ENCODE results near the gene PIK3R5.

The PIK3R5 gene

GRCh38 chr17:8880466-8880865 is 85.0 kb downstream of the PIK3R5 start:
- TF ChIP-seq MAX (IDR thresholded peaks at IDR 0.05) (no peak), EP300 (IDR thresholded peaks at IDR 0.05; ENCODE audit: borderline replicate concordance) (no peak), TCF12 (IDR thresholded peaks at IDR 0.05; ENCODE audit: low read depth) (no peak)

GRCh38 chr17:8879410-8879809 is 86.1 kb downstream of the PIK3R5 start:
- TF ChIP-seq YY1 (IDR thresholded peaks at IDR 0.05; ENCODE audit: low read depth): no peak
- no peak for TF ChIP-seq TCF12 (IDR thresholded peaks at IDR 0.05; ENCODE audit: low read depth)
- no peak for TF ChIP-seq USF1 (IDR thresholded peaks at IDR 0.05)
- no peak for TF ChIP-seq CEBPB (IDR thresholded peaks at IDR 0.05)
- TF ChIP-seq TAF1 (IDR thresholded peaks at IDR 0.05; ENCODE audit: low read depth): no peak
- TF ChIP-seq EGR1 (IDR thresholded peaks at IDR 0.05): no peak
- no peak for TF ChIP-seq ZBTB7A (IDR thresholded peaks at IDR 0.05; ENCODE audit: low read depth)
- TF ChIP-seq CREB1 (IDR thresholded peaks at IDR 0.05; ENCODE audit: low read depth): no peak
- no peak for TF ChIP-seq NFIC (IDR thresholded peaks at IDR 0.05)
- TF ChIP-seq MAX (IDR thresholded peaks at IDR 0.05): no peak
- no peak for TF ChIP-seq FOXM1 (IDR thresholded peaks at IDR 0.05; ENCODE audit: borderline replicate concordance, low read depth)
- no peak for TF ChIP-seq TEAD4 (IDR thresholded peaks at IDR 0.05)
- no peak for TF ChIP-seq RAD21 (IDR thresholded peaks at IDR 0.05; ENCODE audit: low read depth)
- no peak for TF ChIP-seq REST (IDR thresholded peaks at IDR 0.05; ENCODE audit: low read depth)
- no peak for TF ChIP-seq EP300 (IDR thresholded peaks at IDR 0.05; ENCODE audit: borderline replicate concordance)

GRCh38 chr17:8877984-8878383 is 87.5 kb downstream of the PIK3R5 start:
- no peak for TF ChIP-seq CREB1 (IDR thresholded peaks at IDR 0.05; ENCODE audit: low read depth)
- no peak for TF ChIP-seq EP300 (IDR thresholded peaks at IDR 0.05; ENCODE audit: borderline replicate concordance)
- no peak for TF ChIP-seq REST (IDR thresholded peaks at IDR 0.05; ENCODE audit: low read depth)
- TF ChIP-seq NFIC (IDR thresholded peaks at IDR 0.05): no peak
- no peak for TF ChIP-seq FOXM1 (IDR thresholded peaks at IDR 0.05; ENCODE audit: borderline replicate concordance, low read depth)
- TF ChIP-seq ZBTB7A (IDR thresholded peaks at IDR 0.05; ENCODE audit: low read depth): no peak
- TF ChIP-seq USF1 (IDR thresholded peaks at IDR 0.05): no peak
- TF ChIP-seq CEBPB (IDR thresholded peaks at IDR 0.05): no peak
- TF ChIP-seq TAF1 (IDR thresholded peaks at IDR 0.05; ENCODE audit: low read depth): no peak
- TF ChIP-seq TCF12 (IDR thresholded peaks at IDR 0.05; ENCODE audit: low read depth): no peak
- no peak for TF ChIP-seq YY1 (IDR thresholded peaks at IDR 0.05; ENCODE audit: low read depth)
- no peak for TF ChIP-seq TEAD4 (IDR thresholded peaks at IDR 0.05)
- no peak for TF ChIP-seq MAX (IDR thresholded peaks at IDR 0.05)
- no peak for TF ChIP-seq EGR1 (IDR thresholded peaks at IDR 0.05)

GRCh38 chr17:8875957-8876356 is 89.5 kb downstream of the PIK3R5 start:
- TF ChIP-seq FOXM1 (IDR thresholded peaks at IDR 0.05; ENCODE audit: borderline replicate concordance, low read depth) (no peak), TEAD4 (IDR thresholded peaks at IDR 0.05) (no peak), ZBTB7A (IDR thresholded peaks at IDR 0.05; ENCODE audit: low read depth) (no peak), EGR1 (IDR thresholded peaks at IDR 0.05) (no peak), RAD21 (IDR thresholded peaks at IDR 0.05; ENCODE audit: low read depth) (no peak), CREB1 (IDR thresholded peaks at IDR 0.05; ENCODE audit: low read depth) (no peak), USF1 (IDR thresholded peaks at IDR 0.05) (no peak), TCF12 (IDR thresholded peaks at IDR 0.05; ENCODE audit: low read depth) (no peak), NFIC (IDR thresholded peaks at IDR 0.05) (no peak), REST (IDR thresholded peaks at IDR 0.05; ENCODE audit: low read depth) (no peak; the same call in 1 of the 2 replicates), TAF1 (IDR thresholded peaks at IDR 0.05; ENCODE audit: low read depth) (no peak), MAX (IDR thresholded peaks at IDR 0.05) (no peak), EP300 (IDR thresholded peaks at IDR 0.05; ENCODE audit: borderline replicate concordance) (no peak), YY1 (IDR thresholded peaks at IDR 0.05; ENCODE audit: low read depth) (no peak), CEBPB (IDR thresholded peaks at IDR 0.05) (no peak)

Data from Ishikawa (cell line).